ACHN (cell line): Measurements from ENCODE around the gene PDXDC1.
"Not testable (repeated sequence)": the region's sequence is repeated elsewhere in the genome, so short reads cannot be mapped to it uniquely, and the experiment has no call there.

Experiments
- DNase-seq: peaks from one replicate; pipeline ENCODE4 v3.0.0-alpha.2; 2015
- in situ Hi-C: cut with HindIII; loops from 2 replicates; pipeline ENCODE4 v1.10.0; 2017; ENCODE audit warnings: low sequenced_read_pairs, low pct_ligation_motif_present, low pct_unique_long_range_greater_than_20kb

Gene PDXDC1

GRCh38 chr16:14974656-14975417 lies at the start of gene PDXDC1:
Gene PDXDC1, plus strand, starts transcription at chr16:14975026. Its CDS starts 174 bp downstream, at chr16:14975200.
- peak; percentile 99 for DNase-seq
- in situ Hi-C loops, result not testable (repeated sequence)

- in situ Hi-C loops, result not testable (repeated sequence)
- peak; percentile 4 for DNase-seq
These were observed 46.6 kb upstream of the PDXDC1 start for GRCh38 chr16:14928064-14928714.

- DNase-seq, in situ Hi-C loops: not testable (repeated sequence)
These were observed 45.6 kb upstream of the PDXDC1 start for GRCh38 chr16:14929176-14929575.

GRCh38 chr16:14930246-14930645 lies 44.6 kb upstream of the PDXDC1 start:
- DNase-seq, in situ Hi-C loops: not testable (repeated sequence)

- DNase-seq, in situ Hi-C loops: not testable (repeated sequence)
These were observed 43.9 kb upstream of the PDXDC1 start for GRCh38 chr16:14930971-14931370.

- DNase-seq, in situ Hi-C loops: not testable (repeated sequence)
These were observed 42.0 kb upstream of the PDXDC1 start for GRCh38 chr16:14932581-14933375.

- in situ Hi-C loops, result not testable (repeated sequence)
These were observed 37.7 kb upstream of the PDXDC1 start, which contains the start of gene NPIPA1 for GRCh38 chr16:14937143-14937542. Gene NPIPA1, plus strand, starts transcription at chr16:14937443. Its CDS starts 0 bp downstream, at chr16:14937443.

GRCh38 chr16:14937994-14938393 lies 36.8 kb upstream of the PDXDC1 start:
- in situ Hi-C loops, DNase-seq: not testable (repeated sequence)

More at GRCh38 chr16:14937143-14937542, 37.7 kb upstream of the PDXDC1 start, which contains the start of gene NPIPA1:
- not testable (repeated sequence) for DNase-seq

GRCh38 chr16:14942686-14943085 lies 32.1 kb upstream of the PDXDC1 start:
- in situ Hi-C loops, DNase-seq: not testable (repeated sequence)

- no peak for DNase-seq
- in situ Hi-C loops, result no loop called here
These were observed 19.1 kb upstream of the PDXDC1 start for GRCh38 chr16:14955546-14956231.

GRCh38 chr16:14957576-14958322 lies 17.1 kb upstream of the PDXDC1 start:
- DNase-seq, result no peak
- in situ Hi-C loops, result no loop called here

GRCh38 chr16:14958323-14958600 lies 16.6 kb upstream of the PDXDC1 start:
- in situ Hi-C loops, result no loop called here
- no peak for DNase-seq

- DNase-seq, result no peak
- in situ Hi-C loops, result no loop called here
These were observed 15.9 kb upstream of the PDXDC1 start for GRCh38 chr16:14958970-14959369.

- in situ Hi-C loops, result no loop called here
- DNase-seq, result no peak
These were observed 13.2 kb upstream of the PDXDC1 start for GRCh38 chr16:14961405-14962186.

GRCh38 chr16:14963281-14964173 lies 11.3 kb upstream of the PDXDC1 start:
- in situ Hi-C loops, result no loop called here
- DNase-seq, result no peak

GRCh38 chr16:14965328-14965727 lies 9.5 kb upstream of the PDXDC1 start:
- DNase-seq, result no peak
- in situ Hi-C loops, result no loop called here
